Immature natural killer cell (primary cell): Measurements from ENCODE around the gene ARL6IP6. TPM values are rescaled to one million over a fixed set of nuclear protein-coding genes. Genes with fewer than 3 reads are reported as not detected.
A peak's percentile ranks its signal among the peaks of the same experiment; 100 is the strongest.
"Not testable (repeated sequence)": the region's sequence is repeated elsewhere in the genome, so short reads cannot be mapped to it uniquely, and the experiment has no call there.

Experiments used
- DNase-seq, 3 donors: peaks; one replicate each; pipeline ENCODE4 v3.0.0; 2022; ENCODE audit warnings: mixed read lengths in 1 of 3
- H3K27ac Mint-ChIP-seq, 6 donors: one replicate each; pipeline ENCODE4 v1.8.0; 2020; ENCODE audit warnings: mixed read lengths in 6 of 6, mild to moderate bottlenecking in 5 of 6, inconsistent platforms in 4 of 6, moderate library complexity in 3 of 6
- H3K27me3 Mint-ChIP-seq, 3 donors: one replicate each; pipeline ENCODE4 v1.8.0; 2020 to 2021; ENCODE audit warnings: low read depth in 3 of 3, mild to moderate bottlenecking in 3 of 3, mixed read lengths in 3 of 3, moderate library complexity in 3 of 3, inconsistent platforms in 1 of 3
- H3K36me3 Mint-ChIP-seq, 3 donors: one replicate each; pipeline ENCODE4 v1.8.0; 2020; ENCODE audit warnings: mixed read lengths in 3 of 3, inconsistent platforms in 2 of 3, mild to moderate bottlenecking in 2 of 3
- H3K4me1 Mint-ChIP-seq, 2 donors: one replicate each; pipeline ENCODE4 v1.8.0; 2020; ENCODE audit warnings: inconsistent platforms in 2 of 2, mild to moderate bottlenecking in 2 of 2, mixed read lengths in 2 of 2, moderate library complexity in 1 of 2
- H3K4me3 Mint-ChIP-seq, 5 donors: one replicate each; pipeline ENCODE4 v1.8.0; 2020; ENCODE audit warnings: mild to moderate bottlenecking in 5 of 5, mixed read lengths in 5 of 5, inconsistent platforms in 3 of 5, moderate library complexity in 3 of 5
- H3K9me3 Mint-ChIP-seq, 6 donors: one replicate each; pipeline ENCODE4 v1.8.0; 2020; ENCODE audit warnings: mild to moderate bottlenecking in 6 of 6, mixed read lengths in 6 of 6, inconsistent platforms in 4 of 6, moderate library complexity in 3 of 6
- polyA plus RNA-seq, 3 donors: library from polyadenylated mRNA; unstranded; fragments of 300-500 nt; fragmentation: Illumina TruSeq; gene quantifications; one replicate each; pipeline ENCODE4 v1.2.3, GENCODE V29; 2021

The ARL6IP6 gene
- polyA plus RNA-seq, 3 donors from 2014 or later = 22.3 to 43.5 (median 23.5) TPM

DNA sequence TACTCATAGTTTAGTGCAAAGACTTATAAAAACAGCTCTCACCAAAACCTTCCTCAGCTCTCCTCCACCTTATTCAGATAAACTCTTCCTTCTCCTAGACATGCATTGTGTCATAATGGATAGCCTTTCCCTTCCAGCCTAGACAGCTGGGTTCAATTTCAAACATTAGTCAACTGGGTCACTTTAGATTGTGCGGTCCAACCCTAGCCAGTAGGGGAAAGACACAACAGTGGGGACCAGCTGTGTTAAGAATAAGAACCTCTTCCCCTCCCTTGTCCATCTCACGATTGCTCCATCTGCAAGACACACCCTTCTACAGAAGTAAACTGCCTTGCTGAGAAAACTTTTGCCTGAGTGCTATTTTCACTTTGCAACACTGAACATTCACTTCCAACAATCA lies 9.7 kb upstream of the ARL6IP6 start:
- H3K9me3 Mint-ChIP-seq = no peaks in the 10 kb centered on the region
- H3K4me1 Mint-ChIP-seq = peaks cover 59 to 90% of the 10 kb centered on the region in 2 donors
- peak overlapping the region in 1 of 6 donors; percentile 43 for H3K27ac Mint-ChIP-seq
- H3K4me3 Mint-ChIP-seq = no peak overlapping the region
- H3K27me3 Mint-ChIP-seq = peaks cover 0 to 2% (median 0%) of the 10 kb centered on the region in 3 donors
- no peak for DNase-seq
- peaks cover 0 to 14% (median 9%) of the 10 kb centered on the region in 3 donors for H3K36me3 Mint-ChIP-seq

DNA sequence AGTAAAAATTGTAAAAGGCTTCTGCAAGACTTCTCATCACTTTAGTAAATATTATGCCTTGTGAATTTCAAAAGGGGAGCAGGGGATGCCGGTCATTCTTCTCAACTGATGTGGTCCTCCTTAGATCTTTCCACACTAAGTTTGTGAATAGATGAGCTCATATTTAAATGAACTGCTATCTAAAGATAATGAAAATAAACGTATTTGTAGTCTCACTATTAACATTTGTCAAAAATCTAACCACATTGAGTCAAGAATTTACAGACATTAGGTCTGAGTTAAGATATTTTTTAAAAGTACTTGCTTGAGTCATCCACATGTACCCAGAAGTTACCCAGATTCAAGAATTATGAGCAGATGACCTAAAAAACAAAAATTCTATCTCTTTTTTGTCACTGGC lies 7.7 kb upstream of the ARL6IP6 start:
- no peaks in the 10 kb centered on the region for H3K9me3 Mint-ChIP-seq
- H3K36me3 Mint-ChIP-seq = peaks cover 0 to 14% (median 9%) of the 10 kb centered on the region in 3 donors
- no peak overlapping the region for H3K4me3 Mint-ChIP-seq
- no peak for DNase-seq
- H3K27ac Mint-ChIP-seq = no peak overlapping the region
- peaks cover 0 to 2% (median 0%) of the 10 kb centered on the region in 3 donors for H3K27me3 Mint-ChIP-seq
- H3K4me1 Mint-ChIP-seq = peaks cover 54 to 90% of the 10 kb centered on the region in 2 donors

DNA sequence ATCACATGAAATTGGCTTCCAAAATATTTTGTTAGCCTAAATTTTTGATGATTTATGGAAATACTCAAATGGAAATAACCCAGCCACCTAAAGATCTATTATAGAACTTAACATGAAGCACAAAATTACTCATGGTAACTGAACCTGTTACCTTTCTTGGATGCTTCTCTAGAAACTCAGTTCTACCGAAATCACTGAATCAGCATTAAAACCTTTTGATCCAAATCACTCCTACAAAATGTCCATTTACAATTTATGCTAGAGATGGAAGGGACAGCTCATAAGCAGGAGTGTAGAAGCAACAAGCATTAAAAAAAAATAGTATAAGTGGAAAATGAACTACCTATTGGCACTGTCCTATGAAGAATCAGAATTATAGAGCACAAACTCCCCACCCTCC lies 3.3 kb upstream of the ARL6IP6 start:
- Mint-ChIP-seq H3K36me3 (peaks cover 0 to 7% (median 5%) of the 10 kb centered on the region in 3 donors), H3K9me3 (no peaks in the 10 kb centered on the region), H3K27me3 (peaks cover 19 to 24% (median 23%) of the 10 kb centered on the region in 3 donors), H3K27ac (peak overlapping the region in 3 of 6 donors; percentile 35 to 60 (median 36)), H3K4me1 (peaks cover 50 to 84% of the 10 kb centered on the region in 2 donors), H3K4me3 (peak overlapping the region in 4 of 5 donors; percentile 17 to 99 (median 32))
- no peak for DNase-seq

DNA sequence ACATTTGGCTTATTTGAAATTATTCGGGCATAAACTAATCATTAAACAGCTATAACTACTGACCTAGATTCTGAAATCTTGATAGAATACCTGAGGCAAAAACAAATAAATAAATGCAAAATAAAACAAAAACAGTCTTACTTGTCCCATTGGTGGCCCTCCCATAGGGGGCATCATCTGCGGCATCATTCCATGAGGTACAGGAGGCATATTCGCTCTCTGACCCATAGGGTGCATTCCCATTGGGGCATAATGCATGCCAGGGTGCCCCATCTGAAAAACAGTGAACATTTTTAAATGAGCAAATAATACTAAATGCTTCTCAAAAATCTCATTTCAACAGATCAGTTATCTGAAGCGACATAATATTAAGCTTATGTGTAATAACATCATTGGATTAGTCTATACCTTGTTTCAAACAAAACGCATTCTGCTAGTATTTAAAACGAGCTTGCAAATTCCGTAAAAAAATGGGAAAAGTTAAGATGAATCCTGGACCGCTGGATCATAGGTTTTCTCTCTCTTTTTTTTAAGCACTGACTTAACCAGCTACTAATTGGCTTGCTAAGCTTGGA lies 2.5 kb upstream of the ARL6IP6 start:
- Mint-ChIP-seq H3K9me3 (no peaks in the 10 kb centered on the region), H3K27me3 (peaks cover 19 to 24% (median 23%) of the 10 kb centered on the region in 3 donors), H3K4me1 (peaks cover 49 to 82% of the 10 kb centered on the region in 2 donors), H3K4me3 (peak overlapping the region; percentile 94 to 99 (median 98)), H3K27ac (peak overlapping the region; percentile 96 to 98 (median 96)), H3K36me3 (peaks cover 0 to 7% (median 0%) of the 10 kb centered on the region in 3 donors)
- DNase-seq = peak in 1 of 3 donors; percentile 25

DNA sequence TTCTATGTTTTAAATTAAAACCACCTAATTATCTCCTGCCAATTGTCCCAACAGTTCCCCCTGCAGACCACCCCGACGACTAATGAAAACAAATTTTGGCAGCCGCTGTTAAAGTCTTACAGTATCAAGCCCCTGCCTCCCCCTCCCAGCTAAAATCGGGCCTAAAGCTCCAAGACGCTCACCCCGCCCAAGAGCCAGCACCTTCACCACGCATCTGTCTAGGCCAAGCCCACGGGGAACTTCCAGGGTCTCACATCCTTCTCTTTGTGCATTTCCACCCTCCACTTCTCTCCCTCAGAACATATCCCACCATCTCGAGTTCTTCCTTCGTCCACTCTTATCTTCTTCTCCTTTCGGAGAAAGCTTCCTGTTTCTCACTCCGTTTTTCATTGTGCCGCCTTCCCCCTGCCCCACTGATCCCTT lies 1.6 kb upstream of the ARL6IP6 start:
- Mint-ChIP-seq H3K36me3 (peaks cover 0 to 4% (median 0%) of the 10 kb centered on the region in 3 donors), H3K4me3 (peak overlapping the region; percentile 94 to 99 (median 98)), H3K9me3 (no peaks in the 10 kb centered on the region), H3K27me3 (peaks cover 19 to 24% (median 23%) of the 10 kb centered on the region in 3 donors), H3K27ac (peak overlapping the region; percentile 96 to 98 (median 96)), H3K4me1 (peaks cover 50 to 81% of the 10 kb centered on the region in 2 donors)
- no peak for DNase-seq

DNA sequence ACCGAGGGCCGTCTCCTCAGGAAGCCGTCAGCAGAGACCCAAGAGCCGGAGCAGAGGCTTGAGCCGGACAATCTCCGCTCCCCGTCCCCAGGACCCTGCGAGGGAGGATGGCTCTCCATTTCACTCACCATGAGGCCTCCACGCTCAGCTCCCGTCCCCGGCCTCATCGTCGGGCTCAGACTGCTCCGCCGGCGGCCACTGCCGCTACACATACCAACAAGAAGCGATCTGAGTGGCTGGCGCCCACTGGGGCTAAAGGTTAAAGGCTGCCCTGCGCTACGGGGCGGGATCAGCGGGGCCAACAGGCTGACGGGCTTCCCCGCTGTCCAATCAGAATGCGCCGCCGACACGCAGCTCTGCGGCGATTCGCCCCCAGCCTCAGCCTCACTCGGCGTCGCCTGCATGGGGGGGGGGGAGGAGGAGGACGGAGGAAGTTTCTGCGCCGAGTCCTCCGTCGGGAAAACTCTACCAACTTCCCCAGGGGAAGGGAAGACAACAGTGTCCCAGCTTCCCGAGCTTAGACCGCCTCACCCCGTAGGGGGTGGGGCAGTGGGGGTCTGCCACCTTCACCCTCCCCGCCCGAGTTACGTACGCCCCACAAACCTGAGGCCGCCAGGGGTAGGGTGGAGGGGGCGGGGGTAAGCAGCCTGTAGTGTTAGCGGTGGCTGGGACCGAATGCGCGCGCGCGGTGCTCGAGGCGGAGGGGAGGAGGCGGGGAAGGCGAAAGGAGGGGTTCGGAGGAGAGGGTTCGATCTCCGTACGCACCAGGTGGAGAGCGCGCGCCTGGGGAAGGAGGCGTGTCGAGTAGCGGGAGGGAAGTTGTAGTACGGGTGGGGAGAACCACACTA lies 968 bp upstream of the ARL6IP6 start, which contains the start of gene PRPF40A:
Gene PRPF40A, minus strand, starts transcription at position 234 of the 848 bp plus-strand sequence. Its CDS starts 22 bp downstream, at position 212.
- peak; percentile 98 to 99 (median 98) for DNase-seq
- H3K4me1 Mint-ChIP-seq = peaks cover 44 to 81% of the 10 kb centered on the region in 2 donors
- H3K9me3 Mint-ChIP-seq = no peaks in the 10 kb centered on the region
- H3K36me3 Mint-ChIP-seq = no peaks in the 10 kb centered on the region
- peak within 1 kb of the TSS; percentile 94 to 99 (median 98) for H3K4me3 Mint-ChIP-seq
- peak within 1 kb of the TSS; percentile 96 to 98 (median 96) for H3K27ac Mint-ChIP-seq
- peaks cover 19 to 24% (median 23%) of the 10 kb centered on the region in 3 donors for H3K27me3 Mint-ChIP-seq

DNA sequence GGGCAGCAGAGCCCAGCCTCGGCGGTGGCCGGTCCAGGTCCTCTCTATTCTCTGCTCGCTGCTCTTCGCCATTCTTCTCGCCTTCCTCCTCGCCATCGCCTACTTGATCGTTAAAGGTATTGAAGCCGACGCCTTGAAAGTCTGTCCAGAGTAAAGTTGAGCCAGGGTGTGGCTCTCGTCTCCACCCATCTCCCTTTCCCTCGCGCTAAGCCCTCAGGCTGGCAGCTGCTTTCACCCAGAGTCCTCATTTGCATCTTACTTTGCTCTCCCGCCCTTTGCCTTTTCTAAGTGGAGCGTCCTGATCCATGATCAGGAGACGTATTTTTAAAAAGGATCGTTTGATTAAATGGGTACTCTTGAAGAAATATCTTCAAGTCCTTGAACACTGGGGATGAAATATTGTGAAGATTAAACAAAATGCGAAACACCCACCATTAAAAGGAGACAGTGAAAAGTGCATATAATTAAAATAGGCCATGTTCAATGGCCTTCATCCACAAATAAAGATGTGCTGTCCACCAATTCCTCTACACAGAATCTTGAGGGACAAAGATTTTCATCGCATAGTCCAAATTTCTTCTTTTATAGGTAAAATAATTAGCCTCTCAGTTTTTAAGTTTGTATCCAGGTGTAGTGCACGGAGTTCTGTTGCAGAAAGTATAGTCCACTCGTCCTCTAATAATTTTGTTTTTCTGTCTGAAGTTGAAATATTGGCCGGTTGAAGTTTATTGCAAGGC lies 657 bp downstream of the ARL6IP6 start:
- peak overlapping the region; percentile 96 to 98 (median 96) for H3K27ac Mint-ChIP-seq
- peaks cover 45 to 67% of the 10 kb centered on the region in 2 donors for H3K4me1 Mint-ChIP-seq
- no peaks in the 10 kb centered on the region for H3K36me3 Mint-ChIP-seq
- no peaks in the 10 kb centered on the region for H3K9me3 Mint-ChIP-seq
- H3K27me3 Mint-ChIP-seq = peaks cover 19 to 24% (median 23%) of the 10 kb centered on the region in 3 donors
- peak overlapping the region; percentile 94 to 99 (median 98) for H3K4me3 Mint-ChIP-seq
- no peak for DNase-seq

DNA sequence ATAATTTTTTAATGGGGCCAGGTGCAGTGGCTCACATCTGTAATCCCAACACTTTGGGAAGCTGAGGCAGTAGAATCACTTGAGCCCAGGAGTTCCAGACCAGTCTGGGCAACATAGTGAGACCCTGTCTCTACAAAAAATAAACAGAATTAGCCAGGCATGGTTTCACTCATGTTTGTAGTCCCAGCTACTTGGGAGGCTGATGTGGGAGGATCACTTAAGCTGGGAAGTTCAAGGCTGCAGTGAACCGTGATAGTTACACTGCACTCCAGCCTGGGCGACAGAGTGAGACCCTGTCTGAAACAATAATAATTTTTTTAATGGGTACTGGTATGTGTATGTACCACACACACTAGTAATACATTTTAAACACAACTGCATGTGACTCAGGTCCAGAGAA lies 2.4 kb downstream of the ARL6IP6 start:
- H3K36me3 Mint-ChIP-seq = no peaks in the 10 kb centered on the region
- H3K27ac Mint-ChIP-seq = no peak overlapping the region
- peak overlapping the region in 3 of 5 donors; percentile 1 to 94 (median 4) for H3K4me3 Mint-ChIP-seq

DNA sequence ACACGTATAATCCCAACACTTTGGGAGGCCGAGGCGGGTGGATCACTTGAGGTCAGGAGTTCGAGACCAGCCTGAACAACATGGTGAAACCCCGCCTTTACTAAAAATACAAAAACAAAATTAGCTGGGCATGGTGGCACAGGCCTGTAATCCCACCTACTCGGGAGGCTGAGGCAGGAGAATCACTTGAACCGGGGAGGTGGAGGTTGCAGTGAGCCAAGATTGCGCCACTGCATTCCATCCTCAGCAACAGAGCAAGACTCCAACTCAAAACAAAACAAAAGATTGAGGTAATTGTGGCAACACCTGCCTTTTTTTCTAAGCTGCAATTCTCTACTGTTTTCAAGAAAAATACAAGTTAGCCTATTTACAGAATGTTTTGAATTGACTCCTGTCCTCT lies 4.2 kb downstream of the ARL6IP6 start:
- H3K4me3 Mint-ChIP-seq, H3K27ac Mint-ChIP-seq, DNase-seq, H3K9me3 Mint-ChIP-seq, H3K36me3 Mint-ChIP-seq: not testable (repeated sequence)
- peaks cover 10 to 15% (median 12%) of the 10 kb centered on the region in 3 donors for H3K27me3 Mint-ChIP-seq
- H3K4me1 Mint-ChIP-seq = peaks cover 23 to 33% of the 10 kb centered on the region in 2 donors

More for the DNA sequence above, 2.4 kb downstream of the ARL6IP6 start:
- DNase-seq = no peak
- Mint-ChIP-seq H3K4me1 (peaks cover 38 to 50% of the 10 kb centered on the region in 2 donors), H3K27me3 (peaks cover 19 to 24% (median 23%) of the 10 kb centered on the region in 3 donors), H3K9me3 (no peaks in the 10 kb centered on the region)

DNA sequence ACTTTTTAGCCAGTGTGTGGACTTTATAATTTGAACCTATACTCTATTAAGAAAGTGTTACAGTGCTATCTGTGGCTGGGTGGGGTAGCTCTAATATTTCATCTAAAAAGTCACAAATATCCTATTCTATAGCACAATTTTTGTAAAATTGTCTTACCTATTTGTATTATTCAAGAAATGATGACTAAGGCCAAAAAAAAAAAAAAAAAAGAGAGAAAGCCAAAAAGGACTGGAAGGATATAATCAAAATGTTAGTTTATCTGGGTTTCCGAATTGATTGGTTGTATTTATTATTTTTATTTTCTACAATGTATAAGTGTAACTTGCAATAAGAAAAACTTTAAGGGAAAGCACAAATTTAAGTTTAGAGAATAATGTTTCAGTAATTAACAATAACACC lies 5.5 kb downstream of the ARL6IP6 start:
- Mint-ChIP-seq H3K36me3 (no peaks in the 10 kb centered on the region), H3K27me3 (peaks cover 0 to 3% (median under 1%) of the 10 kb centered on the region in 3 donors), H3K4me1 (peaks cover 22 to 37% of the 10 kb centered on the region in 2 donors), H3K4me3 (no peak overlapping the region), H3K27ac (no peak overlapping the region), H3K9me3 (no peaks in the 10 kb centered on the region)
- DNase-seq = no peak

DNA sequence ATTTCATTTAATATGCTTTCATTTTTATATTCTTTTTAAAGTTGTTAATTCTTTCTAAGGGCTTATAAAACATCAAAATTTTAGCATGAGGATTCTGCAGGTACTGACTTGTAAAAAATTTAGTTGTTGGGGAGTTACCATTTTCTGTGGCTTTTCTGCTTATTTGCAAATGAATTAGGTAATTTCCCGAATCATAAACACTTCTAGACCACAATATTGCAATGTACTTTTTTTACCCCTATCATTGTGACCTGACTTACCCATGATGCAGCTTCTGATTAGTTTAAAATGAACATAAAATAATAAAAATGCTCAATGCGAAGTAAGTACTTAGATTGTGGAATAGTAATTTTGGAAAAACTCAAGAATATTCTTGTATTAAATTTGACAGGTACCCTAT lies 11.4 kb downstream of the ARL6IP6 start:
- Mint-ChIP-seq H3K36me3 (no peaks in the 10 kb centered on the region), H3K9me3 (no peaks in the 10 kb centered on the region), H3K4me3 (peak overlapping the region; percentile 20 to 66 (median 57)), H3K27ac (peak overlapping the region; percentile 17 to 91 (median 64)), H3K27me3 (peaks cover 0 to 11% (median 0%) of the 10 kb centered on the region in 3 donors), H3K4me1 (peaks cover 29 to 42% of the 10 kb centered on the region in 2 donors)
- peak; percentile 23 to 44 (median 28) for DNase-seq

DNA sequence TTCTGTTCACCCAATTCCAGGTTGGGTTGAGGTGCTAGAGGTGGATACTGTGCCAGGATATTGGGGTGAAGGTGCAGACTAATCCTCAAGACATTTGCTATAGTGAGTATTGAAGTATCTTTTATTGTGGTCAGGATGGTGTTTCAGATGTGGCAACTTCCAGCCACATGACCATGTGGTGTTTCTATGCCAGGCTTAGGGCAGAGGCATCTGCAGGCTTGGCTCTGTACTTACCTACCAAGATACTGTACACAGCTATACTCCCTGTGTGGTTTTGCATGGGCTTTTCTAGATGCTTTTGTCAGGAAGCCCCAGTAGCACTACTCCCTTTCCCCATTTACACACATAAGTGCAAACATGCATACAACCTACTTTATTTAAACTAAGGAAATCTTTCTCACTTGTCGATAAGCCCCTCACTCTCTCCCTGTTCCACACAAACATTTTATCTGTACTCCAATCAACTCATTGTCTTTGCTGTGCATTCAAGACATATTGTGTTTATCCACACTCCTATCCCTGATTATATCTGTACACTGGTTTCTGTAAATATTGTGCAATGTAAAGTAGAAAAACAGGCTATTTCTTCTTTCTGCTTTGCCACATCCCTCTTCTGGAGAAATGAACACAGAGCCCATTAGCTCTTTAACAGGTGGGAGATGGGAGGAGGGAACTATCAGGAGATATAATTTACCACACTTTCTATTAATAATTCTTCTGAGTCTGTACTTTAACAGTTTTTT lies 12.3 kb downstream of the ARL6IP6 start:
- H3K36me3 Mint-ChIP-seq = no peaks in the 10 kb centered on the region

More for the DNA sequence above, 12.3 kb downstream of the ARL6IP6 start:
- Mint-ChIP-seq H3K4me1 (peaks cover 29 to 42% of the 10 kb centered on the region in 2 donors), H3K4me3 (peak overlapping the region; percentile 54 to 66 (median 57)), H3K27me3 (peaks cover 0 to 11% (median 0%) of the 10 kb centered on the region in 3 donors), H3K9me3 (no peaks in the 10 kb centered on the region), H3K27ac (peak overlapping the region; percentile 30 to 91 (median 72))
- DNase-seq = peak; percentile 65 to 68 (median 68)
